GM19455 (cell line): ENCODE results near the gene JAML.
"Not testable (repeated sequence)": the region's sequence is repeated elsewhere in the genome, so short reads cannot be mapped to it uniquely, and the experiment has no call there.

Experiments used
- ATAC-seq: cut with Tn5 transposase; IDR thresholded peaks from one replicate; pipeline ENCODE4 v1.9.1; 2021; ENCODE audit not compliant: unreplicated experiment

The JAML gene

GRCh38 chr11:118198370-118198769, 26.4 kb downstream of the JAML start:
- ATAC-seq: no peak

- ATAC-seq: no peak
Measured at GRCh38 chr11:118194835-118195627, 29.8 kb downstream of the JAML start.

DNA sequence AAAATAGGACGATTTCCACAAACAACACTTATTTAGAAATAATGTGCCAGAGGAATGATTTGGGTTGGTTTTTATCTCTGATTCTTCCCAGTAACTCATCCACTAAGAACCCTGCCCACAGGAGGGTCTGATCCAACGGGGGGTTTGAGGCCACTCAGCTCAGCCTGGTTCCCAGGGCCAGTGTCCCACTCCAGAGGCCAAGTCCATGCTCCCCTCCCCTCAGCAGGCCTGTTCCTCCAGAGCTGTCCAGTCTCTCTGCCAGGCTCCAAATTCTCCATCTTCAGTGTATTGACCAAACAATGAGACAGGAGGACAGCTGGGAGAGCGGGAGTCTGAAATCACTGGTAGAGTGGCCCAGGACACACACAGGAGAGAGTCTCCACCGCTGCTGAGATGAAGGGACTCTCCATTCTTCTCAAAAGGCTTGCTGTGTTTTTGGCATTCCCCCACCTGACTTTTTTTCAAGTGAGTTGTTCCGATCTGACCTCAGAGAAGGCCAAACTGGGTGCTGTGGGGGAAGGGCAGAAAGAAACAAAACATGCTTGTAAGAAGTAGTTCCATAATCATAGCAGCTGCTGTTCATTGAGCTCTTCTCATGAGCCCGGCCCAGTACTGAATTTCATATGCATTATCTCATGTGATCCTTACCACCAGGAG, 30.8 kb downstream of the JAML start:
- no peak for ATAC-seq

DNA sequence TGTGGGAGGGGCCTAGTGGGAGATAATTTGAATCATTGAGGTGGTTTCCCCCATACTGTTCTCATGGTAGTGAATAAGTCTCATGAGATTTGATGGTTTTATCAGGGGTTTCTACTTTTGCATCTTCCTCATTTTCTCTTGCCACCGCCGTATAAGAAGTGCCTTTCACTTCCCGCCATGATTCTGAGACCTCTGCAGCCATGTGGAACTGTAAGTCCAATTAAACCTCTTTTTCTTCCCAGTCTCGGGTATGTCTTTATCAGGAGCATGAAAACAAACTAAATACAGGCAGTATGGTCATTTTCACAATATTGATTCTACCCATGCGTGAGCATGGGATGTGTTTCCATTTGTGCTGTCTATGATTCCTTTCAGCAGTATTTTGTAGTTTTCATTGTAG, 32.0 kb downstream of the JAML start:
- not testable (repeated sequence) for ATAC-seq

GRCh38 chr11:118190942-118191506, 33.8 kb downstream of the JAML start:
- not testable (repeated sequence) for ATAC-seq

GRCh38 chr11:118186346-118187107, 38.3 kb downstream of the JAML start:
- ATAC-seq: no peak

DNA sequence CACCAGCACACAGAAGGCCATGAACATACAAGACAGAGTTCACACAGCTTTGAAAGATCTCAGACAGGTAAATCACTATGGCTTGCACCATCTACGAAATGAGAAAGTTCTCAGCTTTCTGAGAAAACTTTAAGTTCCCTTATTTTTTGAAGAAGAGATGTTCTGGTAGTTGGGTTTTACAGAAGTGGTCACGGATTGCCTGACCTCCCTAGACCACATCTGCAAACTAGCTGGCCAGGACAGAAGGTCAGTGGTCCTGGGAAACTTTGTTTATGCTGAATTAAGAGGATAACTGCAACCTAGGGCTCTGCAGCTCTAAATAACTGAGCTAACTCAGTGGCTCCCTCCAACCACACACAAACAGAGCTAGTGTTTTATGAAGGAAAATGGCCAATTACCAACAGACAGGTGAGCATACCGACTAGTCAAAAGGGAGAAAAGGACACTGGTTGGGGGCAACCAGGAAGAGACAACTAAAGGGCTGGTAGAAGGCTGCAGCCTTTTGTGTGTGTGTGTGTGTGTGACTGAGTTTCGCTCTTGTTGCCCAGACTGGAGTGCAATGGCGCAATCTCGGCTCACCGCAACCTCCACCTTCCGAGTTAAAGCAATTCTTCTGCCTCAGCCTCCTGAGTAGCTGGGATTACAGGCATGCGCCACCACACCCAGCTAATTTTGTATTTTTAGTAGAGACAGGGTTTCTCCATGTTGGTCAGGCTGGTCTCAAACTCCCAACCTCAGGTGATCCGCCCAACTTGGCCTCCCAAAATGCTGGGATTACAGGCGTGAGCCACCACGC, 39.8 kb downstream of the JAML start:
- ATAC-seq: no peak

DNA sequence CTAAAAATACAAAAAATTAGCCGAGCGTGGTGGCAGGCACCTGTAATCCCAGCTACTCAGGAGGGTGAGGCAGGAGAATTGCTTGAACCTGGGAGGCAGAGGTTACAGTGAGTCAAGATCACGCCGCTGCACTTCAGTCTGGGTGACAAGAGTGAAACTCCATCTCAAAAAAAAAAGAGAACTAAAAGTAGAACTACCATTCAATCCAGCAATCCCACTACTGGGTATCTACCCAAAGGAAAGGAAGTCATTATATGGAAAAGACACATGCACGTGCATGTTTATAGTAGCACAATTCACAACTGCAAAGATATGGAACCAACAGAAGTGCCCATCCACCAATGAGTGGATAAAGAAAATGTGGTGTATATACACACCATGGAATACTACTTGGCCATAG, 41.1 kb downstream of the JAML start:
- ATAC-seq: not testable (repeated sequence)

DNA sequence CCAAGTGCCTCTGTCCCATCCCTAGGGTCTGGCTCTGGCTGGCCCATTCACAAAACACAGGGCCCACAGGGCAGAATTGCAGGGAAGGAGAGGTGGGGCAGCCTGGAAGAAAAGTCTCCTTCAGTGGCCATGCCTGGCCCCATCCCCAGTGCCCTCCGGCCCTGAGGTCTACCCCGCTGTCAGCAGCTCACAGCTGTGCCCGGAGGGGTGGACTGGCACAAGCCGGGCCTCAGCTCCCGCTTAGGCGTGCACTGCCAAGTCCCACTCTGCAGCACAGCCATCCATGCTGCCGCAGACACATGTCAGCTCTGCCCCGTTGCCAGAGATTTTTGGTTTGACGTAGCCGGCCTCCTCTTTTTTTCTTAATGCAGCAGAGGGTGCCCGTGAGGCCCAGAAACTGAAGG, 44.5 kb downstream of the JAML start:
- ATAC-seq: no peak

DNA sequence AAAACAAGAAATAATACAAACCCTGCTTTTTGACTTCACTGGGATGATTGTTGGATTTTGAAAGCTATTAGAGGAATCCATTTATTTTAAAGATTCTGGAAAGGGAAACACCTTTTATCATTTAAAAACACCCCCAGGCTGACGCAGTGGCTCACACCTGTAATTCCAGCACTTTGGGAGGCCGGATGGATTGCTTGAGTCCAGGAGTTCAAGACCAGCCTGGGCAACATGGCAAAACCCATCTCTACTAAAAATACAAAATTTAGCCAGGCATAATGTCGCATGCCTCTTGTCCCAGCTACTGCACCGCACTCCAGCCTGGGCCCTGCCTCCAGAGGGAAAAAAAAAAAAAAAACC, 48.1 kb downstream of the JAML start:
- no peak for ATAC-seq

DNA sequence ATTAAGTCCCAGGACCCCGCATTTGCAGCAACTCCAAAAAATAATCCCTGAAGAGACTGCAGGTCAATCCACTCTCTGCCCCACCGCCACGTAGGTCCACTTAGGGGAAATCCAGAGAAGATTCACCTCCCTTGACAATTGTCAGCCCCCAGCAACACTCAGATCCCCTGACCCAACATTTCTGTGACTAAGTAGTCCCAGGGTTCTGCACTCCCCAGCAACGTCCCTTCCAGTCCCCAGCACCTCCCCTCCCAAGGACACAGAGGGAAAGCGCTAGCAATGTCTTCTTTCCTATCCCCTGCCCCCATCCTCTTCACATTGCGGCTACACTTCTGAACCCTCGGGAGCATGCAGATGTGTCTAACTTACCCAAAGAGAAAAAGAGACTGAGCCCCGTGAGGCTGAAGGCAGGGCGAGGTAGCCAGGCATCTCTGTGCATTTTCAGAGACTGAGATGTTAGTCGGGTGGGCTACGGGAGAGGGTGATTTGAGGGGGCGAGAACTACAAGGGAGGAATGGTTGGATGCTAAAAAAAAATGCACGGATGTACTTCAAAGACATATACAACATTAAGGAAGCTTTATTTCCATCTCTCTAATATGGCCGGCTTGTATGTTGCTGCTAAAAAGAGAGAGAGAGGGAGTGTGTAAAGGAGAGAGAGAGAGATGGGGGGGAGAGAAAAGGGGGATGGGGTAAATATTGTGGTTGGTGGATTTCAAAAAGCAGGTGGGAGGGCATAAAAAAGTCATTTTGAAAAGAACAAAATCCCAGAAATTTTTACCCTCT, 48.6 kb downstream of the JAML start, which contains the start of gene SCN2B:
TSS of gene SCN2B (minus strand) at position 647 of the 785 bp plus-strand sequence. CDS start at position 439, 208 bp downstream.
- no peak for ATAC-seq

DNA sequence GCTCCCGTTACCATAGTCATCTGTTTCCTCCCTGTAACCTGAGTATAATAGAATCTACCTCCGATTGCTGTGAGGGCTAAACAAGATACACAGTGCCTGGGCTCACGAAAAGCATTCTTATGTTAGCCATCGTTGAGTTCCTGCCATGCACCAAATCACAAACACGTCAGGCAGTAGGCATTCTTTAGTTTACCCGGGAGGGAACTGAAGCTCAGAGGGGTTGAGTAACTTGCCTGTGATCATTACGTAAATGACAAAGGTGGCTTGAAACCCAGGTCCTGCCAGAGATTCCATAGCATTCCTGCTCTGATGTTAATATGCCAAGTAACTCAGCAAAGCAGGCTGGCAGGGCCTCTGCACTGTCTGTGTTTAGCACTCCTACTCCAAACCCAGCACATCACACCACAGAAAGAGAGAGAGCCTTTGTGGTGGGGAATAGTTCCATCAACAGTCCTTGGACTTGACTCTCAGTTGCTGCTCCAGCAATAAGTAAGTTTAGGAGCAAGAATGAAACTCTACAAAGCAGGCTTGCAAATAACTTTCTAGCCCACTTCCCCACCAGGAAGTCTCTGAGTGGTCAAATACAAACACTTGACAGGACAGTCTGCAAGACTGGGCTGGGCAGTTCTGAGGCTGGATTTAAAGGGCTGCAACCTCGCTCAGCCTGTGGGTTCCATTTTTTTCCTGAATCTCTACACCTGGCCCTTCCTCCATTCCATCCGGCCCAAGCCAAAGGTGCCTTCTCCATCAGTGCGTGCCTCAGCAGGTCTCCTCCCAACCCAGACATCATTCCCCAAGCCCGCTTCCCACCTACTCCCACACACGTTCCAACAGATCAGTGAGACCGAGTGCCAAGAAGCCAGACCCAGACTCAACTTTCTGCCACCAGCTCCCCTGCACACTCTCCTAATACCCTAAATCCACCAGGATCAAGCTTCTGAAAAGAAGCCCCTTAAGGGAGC, 49.5 kb downstream of the JAML start:
- ATAC-seq: no peak

- ATAC-seq: no peak
Measured at GRCh38 chr11:118174006-118174567, 50.7 kb downstream of the JAML start.

DNA sequence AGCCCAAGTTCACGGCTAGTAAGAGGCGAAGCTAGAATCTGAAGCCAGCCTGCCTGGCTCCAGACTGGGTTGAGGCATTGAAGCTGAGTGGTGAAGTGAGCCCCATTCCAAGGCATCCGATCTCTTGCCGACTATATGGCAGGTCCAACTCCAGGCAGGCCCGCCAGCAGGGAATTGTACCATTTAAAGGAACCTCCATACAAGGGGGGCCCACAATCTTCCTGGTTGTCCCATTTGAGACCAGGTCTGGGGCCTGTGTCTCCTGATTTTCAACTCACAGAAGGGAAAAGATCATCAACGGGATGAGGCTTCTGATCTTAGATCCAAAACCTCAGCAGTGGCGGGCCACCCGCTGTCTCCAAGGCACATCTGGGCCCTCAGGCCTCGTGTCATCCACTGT, 52.5 kb downstream of the JAML start:
- no peak for ATAC-seq

DNA sequence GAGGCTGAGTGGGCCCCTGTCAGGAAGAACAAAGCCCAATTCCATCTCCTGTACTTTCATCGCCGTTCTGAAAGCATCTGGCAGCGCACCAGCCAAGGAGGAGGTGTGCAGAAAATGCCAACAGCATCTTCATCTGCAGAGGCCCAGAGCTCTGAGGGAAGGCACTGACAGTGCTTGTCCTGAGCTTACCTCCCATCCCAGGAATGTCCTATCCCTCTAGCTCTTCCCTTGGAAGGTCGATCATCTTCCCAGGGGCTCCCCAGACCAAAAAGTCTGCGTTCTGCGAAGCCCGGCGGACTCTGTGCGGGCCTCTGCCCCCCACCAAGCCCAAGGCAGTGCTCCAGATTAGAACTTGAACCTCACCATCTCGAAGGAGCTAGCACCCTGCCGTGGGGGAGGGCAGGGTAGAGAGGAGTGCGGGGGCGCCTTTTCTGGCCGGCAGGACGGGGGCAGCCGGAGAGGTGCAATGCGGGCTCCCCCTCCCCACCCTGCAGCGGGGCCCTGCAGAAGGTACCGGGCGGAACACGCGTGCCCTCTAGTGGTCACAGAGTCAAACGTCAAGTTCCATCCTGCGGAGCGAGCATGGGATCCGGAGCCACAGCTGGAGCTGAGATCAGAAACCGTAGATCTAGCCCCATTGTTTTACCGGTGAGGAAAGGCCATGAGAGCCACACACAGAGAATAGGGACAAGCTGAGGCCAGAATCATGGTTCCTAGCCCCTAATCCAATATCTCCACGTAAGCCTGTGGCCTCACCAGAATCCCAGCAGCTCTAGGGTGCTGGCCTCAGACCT, 53.3 kb downstream of the JAML start:
- ATAC-seq: no peak

DNA sequence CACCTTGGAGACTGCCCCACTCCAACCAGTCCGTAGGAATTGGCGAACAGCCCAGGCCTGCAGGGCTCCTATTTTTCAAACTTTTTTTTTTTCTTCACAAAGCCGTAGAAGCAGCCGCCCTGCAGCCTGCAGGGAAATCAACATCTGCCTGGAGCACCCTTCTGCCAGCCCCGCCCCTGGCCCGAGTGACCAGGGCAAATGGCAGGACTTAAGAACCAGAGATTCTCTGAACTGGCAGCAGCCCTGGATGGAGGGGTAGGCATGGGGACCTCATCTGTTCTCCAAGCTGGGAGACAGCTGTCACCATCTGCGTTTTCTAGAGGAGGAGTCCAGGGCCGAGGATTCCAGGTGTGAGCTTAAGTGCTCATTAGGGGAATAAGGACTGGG, 53.9 kb downstream of the JAML start:
- no peak for ATAC-seq

GRCh38 chr11:118170231-118170630, 54.6 kb downstream of the JAML start:
- no peak for ATAC-seq
